PC-9 (cell line): ENCODE results near the gene PHACTR1. TPM values are rescaled to one million over a fixed set of nuclear protein-coding genes. Genes with fewer than 3 reads are reported as not detected.

Source experiments
- BruUV-seq: library from RNA; stranded (reverse); fragments of 400-500 nt; replicated peaks from 2 replicates; lab custom pipeline; 2021; lab: Mats Ljungman, UMichigan
- CTCF ChIA-PET: fragments of 300-600 bp; sonication (Branson Sonifier 250); formaldehyde crosslinking; loops from one replicate; lab custom pipeline; 2022; ENCODE audit warnings: antibody characterized with exemption; lab: Charles Lee
- POLR2A ChIA-PET: fragments of 300-600 bp; sonication (Branson Sonifier 250); formaldehyde crosslinking; loops from one replicate; lab custom pipeline; 2022; ENCODE audit warnings: antibody characterized with exemption; ENCODE audit not compliant: unreplicated experiment; lab: Charles Lee
- DNase-seq, 2 experiments: peaks; one replicate each; pipeline versions ENCODE4 v3.0.0 to v3.0.0-alpha.2; 2015 to 2022; ENCODE audit warnings: mixed read lengths in 1 of 2
- H2AFZ ChIP-seq: fragments of 200-600 bp; sonication (generic); 2 replicates; pipeline ENCODE4 v1.8.1; 2017; ENCODE audit warnings: antibody characterized with exemption
- H3F3A ChIP-seq: fragments of 200-600 bp; sonication (generic); 2 replicates; pipeline ENCODE4 v1.8.1; 2017; ENCODE audit warnings: antibody characterized with exemption, mild to moderate bottlenecking, low read depth; ENCODE audit not compliant: insufficient read depth
- H3K27ac ChIP-seq: fragments of 200-600 bp; sonication (generic); 2 replicates; pipeline ENCODE4 v1.6.1; 2016; ENCODE audit warnings: mixed run types
- H3K27me3 ChIP-seq: fragments of 200-600 bp; sonication (generic); 2 replicates; pipeline ENCODE4 v1.6.1; 2016; ENCODE audit warnings: low read depth, mixed run types; ENCODE audit not compliant: insufficient read depth
- H3K36me3 ChIP-seq: fragments of 200-600 bp; sonication (generic); 2 replicates; pipeline ENCODE4 v1.6.1; 2016; ENCODE audit warnings: low read depth, mixed run types
- H3K4me1 ChIP-seq: fragments of 200-600 bp; sonication (generic); replicated peaks from 2 replicates; pipeline ENCODE4 v1.6.1; 2016; ENCODE audit warnings: mixed run types; ENCODE audit not compliant: insufficient read depth
- H3K4me2 ChIP-seq: fragments of 200-600 bp; sonication (generic); 2 replicates; pipeline ENCODE4 v1.6.1; 2017; ENCODE audit warnings: mixed run types
- H3K4me3 ChIP-seq: fragments of 200-600 bp; sonication (generic); 2 replicates; pipeline ENCODE4 v1.6.1; 2016; ENCODE audit warnings: mixed run types
- H3K79me2 ChIP-seq: fragments of 200-600 bp; sonication (generic); 2 replicates; pipeline ENCODE4 v1.6.1; 2017; ENCODE audit warnings: low read depth, mixed run types
- H3K9me2 ChIP-seq: fragments of 200-600 bp; sonication (generic); 2 replicates; pipeline ENCODE4 v1.8.1; 2017; ENCODE audit warnings: mild to moderate bottlenecking; ENCODE audit not compliant: insufficient read depth
- H3K9me3 ChIP-seq: fragments of 200-600 bp; sonication (generic); 2 replicates; pipeline ENCODE4 v1.8.1; 2016; ENCODE audit warnings: low read depth; ENCODE audit not compliant: insufficient read depth
- H4K20me1 ChIP-seq: fragments of 200-600 bp; sonication (generic); 2 replicates; pipeline ENCODE4 v1.8.1; 2017; ENCODE audit not compliant: insufficient read depth
- CTCF ChIP-seq: fragments of 200-600 bp; sonication (generic); conservative IDR thresholded peaks from 2 replicates; pipeline ENCODE4 v1.6.1; 2017; ENCODE audit warnings: mixed run types, antibody characterized with exemption, mild to moderate bottlenecking, moderate library complexity
- EZH2 ChIP-seq: fragments of 200-600 bp; sonication (generic); IDR thresholded peaks from 2 replicates; pipeline ENCODE4 v1.8.0; 2017; ENCODE audit warnings: antibody characterized with exemption, low read depth
- intact Hi-C: fragments of 100-400 bp; cut with micrococcal nuclease; formaldehyde crosslinking; loops from one replicate; pipeline ENCODE4 v1.10.0; 2022; ENCODE audit not compliant: unreplicated experiment
- total RNA-seq: library from RNA; stranded (reverse); gene quantifications from 2 replicates; pipeline ENCODE4 v1.2.3, GENCODE V29; 2021

PHACTR1 gene
- total RNA-seq, 1 experiment from 2014 or later, result not detected

- TF ChIP-seq CTCF (no peak), EZH2 (no peak)
- Histone ChIP-seq H3K4me1 (no peaks in the 10 kb centered on the region), H3K27ac (no peak overlapping the region), H3K9me3 (no peaks in the 10 kb centered on the region; the same call in 1 of the 2 replicates), H3K79me2 (no peaks in the 10 kb centered on the region), H3F3A (no peaks in the 10 kb centered on the region), H3K4me2 (no peak overlapping the region), H4K20me1 (no peaks in the 10 kb centered on the region), H3K4me3 (no peak overlapping the region), H3K36me3 (no peaks in the 10 kb centered on the region), H3K27me3 (peaks cover 18% of the 10 kb centered on the region; the same call in 1 of the 2 replicates), H3K9me2 (no peaks in the 10 kb centered on the region), H2AFZ (no peak overlapping the region)
- DNase-seq, result no peak
- BruUV-seq, result no TSS peak
- CTCF ChIA-PET, result interaction anchor here (0.7 kb wide), 1 partner anchor 255 kb away, joined by 4 read pairs; no protein-coding TSS in a partner anchor
- POLR2A ChIA-PET, result no interaction called here
- intact Hi-C loops, result loop anchor here (5.0 to 10.0 kb wide), 2 partner anchors 604 to 1237 kb away; no protein-coding TSS in a partner anchor
These were observed 175.0 kb downstream of the PHACTR1 start for GRCh38 chr6:12891595-12891994.

DNA sequence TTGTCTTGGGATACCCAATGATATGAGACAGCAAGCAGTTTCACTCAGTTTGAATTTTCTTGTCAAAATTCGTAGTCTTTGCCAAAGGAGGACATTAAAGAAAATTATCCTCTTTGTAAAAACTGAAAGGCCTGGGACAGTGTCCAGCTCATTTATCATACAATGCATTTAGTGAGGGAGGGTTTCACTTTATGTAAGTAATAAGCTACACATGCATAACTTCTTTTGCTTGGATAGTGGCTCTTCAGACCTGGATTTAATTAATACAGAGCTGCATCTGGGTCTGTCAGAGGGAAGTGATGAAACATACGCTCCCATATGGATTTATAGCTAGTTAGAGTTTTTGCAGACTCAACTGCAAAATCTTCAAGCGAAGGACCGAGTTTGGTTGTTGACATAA, 175.6 kb downstream of the PHACTR1 start:
- no peaks in the 10 kb centered on the region for H3K4me1 ChIP-seq
- no peaks in the 10 kb centered on the region for H3K9me2 ChIP-seq
- H3K27me3 ChIP-seq, result peaks cover 18% of the 10 kb centered on the region; the same call in 1 of the 2 replicates
- no peaks in the 10 kb centered on the region for H3F3A ChIP-seq
- DNase-seq, result no peak
- ChIA-PET CTCF (interaction anchor here (0.7 kb wide), 1 partner anchor 255 kb away, joined by 4 read pairs; no protein-coding TSS in a partner anchor), POLR2A (no interaction called here)
- H3K79me2 ChIP-seq, result no peaks in the 10 kb centered on the region
- BruUV-seq, result no TSS peak
- H3K27ac ChIP-seq, result no peak overlapping the region
- no peak overlapping the region for H3K4me2 ChIP-seq
- TF ChIP-seq EZH2 (no peak), CTCF (no peak)
- no peaks in the 10 kb centered on the region for H4K20me1 ChIP-seq
- no peak overlapping the region for H3K4me3 ChIP-seq
- intact Hi-C loops, result loop anchor here (5.0 to 10.0 kb wide), 2 partner anchors 605 to 1237 kb away; no protein-coding TSS in a partner anchor
- no peaks in the 10 kb centered on the region; the same call in 1 of the 2 replicates for H3K9me3 ChIP-seq
- H3K36me3 ChIP-seq, result no peaks in the 10 kb centered on the region
- H2AFZ ChIP-seq, result no peak overlapping the region

DNA sequence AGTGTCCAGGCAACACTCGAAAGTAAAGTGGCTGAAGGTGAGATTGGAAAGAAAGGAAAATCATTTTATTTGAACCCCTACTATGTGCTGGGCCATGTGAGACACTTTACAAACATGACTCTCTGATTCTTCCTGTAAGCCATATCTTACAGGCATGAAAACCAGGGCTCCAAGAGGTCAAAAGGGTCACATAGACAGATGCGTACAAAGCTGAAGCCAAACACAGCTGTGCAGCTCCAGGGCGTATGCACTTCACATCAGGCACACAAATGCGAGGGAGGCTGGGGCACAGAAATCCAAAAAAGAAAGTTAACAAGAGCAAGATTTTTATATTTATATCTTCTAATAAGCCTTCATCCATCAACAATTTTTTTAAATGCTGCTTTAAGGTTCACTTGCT, 176.5 kb downstream of the PHACTR1 start:
- POLR2A ChIA-PET, result no interaction called here
- intact Hi-C loops, result loop anchor here (5.0 to 10.0 kb wide), 2 partner anchors 606 to 1238 kb away; no protein-coding TSS in a partner anchor
- no peak overlapping the region for H2AFZ ChIP-seq

More for the DNA sequence above, 176.5 kb downstream of the PHACTR1 start:
- no peaks in the 10 kb centered on the region for H3F3A ChIP-seq
- no peak overlapping the region for H3K27ac ChIP-seq
- BruUV-seq, result no TSS peak
- H3K27me3 ChIP-seq, result peaks cover 24% of the 10 kb centered on the region; the same call in 1 of the 2 replicates
- H3K9me2 ChIP-seq, result no peaks in the 10 kb centered on the region
- CTCF ChIA-PET, result no interaction called here
- no peaks in the 10 kb centered on the region for H3K36me3 ChIP-seq
- no peak overlapping the region for H3K4me2 ChIP-seq
- DNase-seq, result no peak
- H3K4me1 ChIP-seq, result no peaks in the 10 kb centered on the region
- H3K4me3 ChIP-seq, result no peak overlapping the region
- no peaks in the 10 kb centered on the region for H3K79me2 ChIP-seq
- H4K20me1 ChIP-seq, result no peaks in the 10 kb centered on the region
- H3K9me3 ChIP-seq, result no peaks in the 10 kb centered on the region; the same call in 1 of the 2 replicates
- no peak for TF ChIP-seq EZH2
- TF ChIP-seq CTCF, result no peak
